Measurements from ENCODE around the gene ANP32A.

DNA sequence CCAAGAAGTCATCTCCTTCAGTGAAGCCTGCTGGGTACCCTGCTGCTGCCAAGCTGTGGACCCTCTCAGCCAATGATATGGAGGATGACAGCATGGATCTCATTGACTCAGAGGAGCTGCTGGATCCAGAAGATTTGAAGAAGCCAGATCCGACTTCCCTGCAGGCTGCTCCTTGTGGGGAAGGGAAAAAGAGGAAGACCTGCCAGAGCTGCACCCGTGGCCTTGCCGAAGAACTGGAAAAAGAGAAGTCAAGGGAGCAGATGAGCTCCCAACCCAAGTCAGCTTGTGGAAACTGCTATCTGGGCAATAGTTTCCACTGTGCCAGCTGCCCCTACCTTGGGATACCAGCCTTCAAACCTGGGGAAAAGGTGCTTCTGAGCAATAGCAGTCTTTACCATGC is 13.7 kb upstream of the ANP32A start:
- TF ChIP-seq, protein P1, sequence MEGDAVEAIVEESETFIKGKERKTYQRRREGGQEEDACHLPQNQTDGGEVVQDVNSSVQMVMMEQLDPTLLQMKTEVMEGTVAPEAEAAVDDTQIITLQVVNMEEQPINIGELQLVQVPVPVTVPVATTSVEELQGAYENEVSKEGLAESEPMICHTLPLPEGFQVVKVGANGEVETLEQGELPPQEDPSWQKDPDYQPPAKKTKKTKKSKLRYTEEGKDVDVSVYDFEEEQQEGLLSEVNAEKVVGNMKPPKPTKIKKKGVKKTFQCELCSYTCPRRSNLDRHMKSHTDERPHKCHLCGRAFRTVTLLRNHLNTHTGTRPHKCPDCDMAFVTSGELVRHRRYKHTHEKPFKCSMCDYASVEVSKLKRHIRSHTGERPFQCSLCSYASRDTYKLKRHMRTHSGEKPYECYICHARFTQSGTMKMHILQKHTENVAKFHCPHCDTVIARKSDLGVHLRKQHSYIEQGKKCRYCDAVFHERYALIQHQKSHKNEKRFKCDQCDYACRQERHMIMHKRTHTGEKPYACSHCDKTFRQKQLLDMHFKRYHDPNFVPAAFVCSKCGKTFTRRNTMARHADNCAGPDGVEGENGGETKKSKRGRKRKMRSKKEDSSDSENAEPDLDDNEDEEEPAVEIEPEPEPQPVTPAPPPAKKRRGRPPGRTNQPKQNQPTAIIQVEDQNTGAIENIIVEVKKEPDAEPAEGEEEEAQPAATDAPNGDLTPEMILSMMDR (IDR thresholded peaks at IDR 0.05), result no peak
- TF ChIP-seq POLR2A (IDR thresholded peaks at IDR 0.05), result no peak
